Stimulated activated CD8-positive, alpha-beta memory T cell treated with anti-CD3 and anti-CD28 coated beads, Interleukin-2, amount 100 ng/mL, for 48 hours (primary cell): ENCODE data around the gene SLX4.

ENCODE experiments used
- DNase-seq, 2 donors: peaks; one replicate each; pipeline ENCODE4 v3.0.0-alpha.2; 2020; ENCODE audit warnings: low read depth in 2 of 2

Gene SLX4

GRCh38 chr16:3580251-3580651, 31.2 kb downstream of the SLX4 start:
- no peak for DNase-seq

GRCh38 chr16:3579776-3580175, 31.6 kb downstream of the SLX4 start:
- DNase-seq = no peak

GRCh38 chr16:3578610-3579551, 32.5 kb downstream of the SLX4 start:
- DNase-seq = peak; percentile 56 to 65

GRCh38 chr16:3578121-3578520, 33.3 kb downstream of the SLX4 start:
- no peak for DNase-seq

- DNase-seq = no peak
These were observed 34.1 kb downstream of the SLX4 start, which contains the start of gene NLRC3 for GRCh38 chr16:3577302-3577752. TSS of gene NLRC3 (minus strand) at chr16:3577403. CDS start at chr16:3565036, 12,367 bp downstream.

GRCh38 chr16:3576211-3576610, 35.2 kb downstream of the SLX4 start:
- DNase-seq = no peak

- no peak for DNase-seq
These were observed 35.9 kb downstream of the SLX4 start for GRCh38 chr16:3575491-3575890.

- DNase-seq = no peak
These were observed 37.2 kb downstream of the SLX4 start for GRCh38 chr16:3574195-3574594.

- DNase-seq = no peak
These were observed 38.1 kb downstream of the SLX4 start for GRCh38 chr16:3573146-3573815.

- no peak for DNase-seq
These were observed 40.9 kb downstream of the SLX4 start for GRCh38 chr16:3570420-3571062.

GRCh38 chr16:3569851-3570250, 41.6 kb downstream of the SLX4 start:
- DNase-seq = no peak

GRCh38 chr16:3566990-3567389, 44.4 kb downstream of the SLX4 start:
- no peak for DNase-seq

- DNase-seq = no peak
These were observed 46.6 kb downstream of the SLX4 start for GRCh38 chr16:3564889-3565141.

- no peak for DNase-seq
These were observed 47.1 kb downstream of the SLX4 start for GRCh38 chr16:3564130-3564888.

GRCh38 chr16:3562914-3563480, 48.4 kb downstream of the SLX4 start:
- no peak for DNase-seq

- DNase-seq = no peak
These were observed 49.8 kb downstream of the SLX4 start for GRCh38 chr16:3561626-3562025.

- no peak for DNase-seq
These were observed 57.0 kb downstream of the SLX4 start for GRCh38 chr16:3554351-3554928.

- no peak for DNase-seq
These were observed 58.1 kb downstream of the SLX4 start for GRCh38 chr16:3553138-3553923.

- DNase-seq = no peak
These were observed 60.3 kb downstream of the SLX4 start for GRCh38 chr16:3550851-3551847.
